H1 (cell line): ENCODE measurements around the gene SFMBT2. TPM values are rescaled to one million over a fixed set of nuclear protein-coding genes. Genes with fewer than 3 reads are reported as not detected.

Experiments
- CTCF ChIA-PET: fragments of 300-600 bp; sonication (Branson Sonifier 250); formaldehyde crosslinking; loops from one replicate; lab custom pipeline; 2021; ENCODE audit not compliant: partially characterized antibody; lab: Charles Lee
- POLR2A ChIA-PET: fragments of 300-600 bp; sonication (Branson Sonifier 250); formaldehyde crosslinking; loops from one replicate; lab custom pipeline; 2021; ENCODE audit warnings: inconsistent platforms; ENCODE audit not compliant: partially characterized antibody; lab: Charles Lee
- DNase-seq, 2 experiments: peaks; one replicate each; pipeline versions ENCODE4 v3.0.0 to v3.0.0-alpha.2; 2010 to 2022; ENCODE audit warnings: low spot score in 2 of 2, low read depth in 1 of 2, mixed read lengths in 1 of 2
- FAIRE-seq: peaks from 2 replicates; lab custom pipeline; 2011; peaks lifted over from hg19 to GRCh38; lab: Jason Lieb, UNC
- H2AFZ ChIP-seq: 2 replicates; pipeline ENCODE4 v1.8.1; 2012; ENCODE audit warnings: low read length, inconsistent platforms
- H2AK5ac ChIP-seq: 2 replicates; pipeline ENCODE4 v1.6.1; 2013; ENCODE audit warnings: low read depth, low read length
- H2BK120ac ChIP-seq: replicated peaks from 2 replicates; pipeline ENCODE3; 2013; ENCODE audit warnings: low read depth, low read length, inconsistent platforms
- H2BK12ac ChIP-seq: 2 replicates; pipeline ENCODE4 v1.6.1; 2013; ENCODE audit warnings: low read depth, low read length
- H2BK15ac ChIP-seq: 2 replicates; pipeline ENCODE4 v1.6.1; 2013; ENCODE audit warnings: low read length
- H2BK20ac ChIP-seq: 2 replicates; pipeline ENCODE4 v1.6.1; 2013; ENCODE audit warnings: low read length
- H2BK5ac ChIP-seq: 2 replicates; pipeline ENCODE4 v1.6.1; 2013; ENCODE audit warnings: low read depth, low read length
- H3K14ac ChIP-seq: 2 replicates; pipeline ENCODE4 v1.6.1; 2013; ENCODE audit warnings: inconsistent platforms; ENCODE audit not compliant: insufficient read length
- H3K18ac ChIP-seq: 2 replicates; pipeline ENCODE4 v1.6.1; 2013; ENCODE audit warnings: low read length; ENCODE audit errors: extremely low read depth
- H3K23ac ChIP-seq: 2 replicates; pipeline ENCODE4 v1.6.1; 2013; ENCODE audit warnings: inconsistent platforms; ENCODE audit not compliant: insufficient read length
- H3K23me2 ChIP-seq: 2 replicates; pipeline ENCODE4 v1.6.1; 2013; ENCODE audit warnings: low read depth, low read length
- H3K27ac ChIP-seq: 2 replicates; pipeline ENCODE4 v1.6.1; 2011; ENCODE audit warnings: low read depth, low read length, inconsistent platforms
- H3K27me3 ChIP-seq, 4 experiments: replicated peaks in 1 of 4; 1 replicate in 1 of 4; 2 replicates in 3 of 4; pipeline versions ENCODE4 v1.6.1 to v1.8.1; 2011 to 2013; ENCODE audit warnings: low read length in 3 of 4, mild to moderate bottlenecking in 3 of 4, inconsistent platforms in 2 of 4, mixed read lengths in 2 of 4, moderate library complexity in 1 of 4; ENCODE audit not compliant: control insufficient read depth in 3 of 4, insufficient read depth in 3 of 4; ENCODE audit errors: extremely low read depth in 1 of 4
- H3K36me3 ChIP-seq, 4 experiments: 2 replicates each; pipeline versions ENCODE4 v1.6.1 to v1.8.1; 2011 to 2013; ENCODE audit warnings: mild to moderate bottlenecking in 4 of 4, low read length in 3 of 4, moderate library complexity in 2 of 4, control low read depth in 1 of 4, inconsistent platforms in 1 of 4; ENCODE audit not compliant: insufficient read depth in 4 of 4, control insufficient read depth in 2 of 4
- H3K4ac ChIP-seq: replicated peaks from 2 replicates; pipeline ENCODE3; 2013; ENCODE audit warnings: low read length, low read depth, mixed read lengths, inconsistent platforms; ENCODE audit not compliant: insufficient read length
- H3K4me1 ChIP-seq, 4 experiments: replicated peaks in 1 of 4; 1 replicate in 1 of 4; 2 replicates in 3 of 4; pipeline versions ENCODE4 v1.6.1 to v1.8.1; 2011 to 2013; ENCODE audit warnings: low read length in 3 of 4, inconsistent platforms in 2 of 4, mixed read lengths in 1 of 4; ENCODE audit not compliant: insufficient read depth in 4 of 4, control insufficient read depth in 3 of 4
- H3K4me2 ChIP-seq, 2 experiments: 2 replicates each; pipeline versions ENCODE4 v1.6.1 to v1.8.1; 2011 to 2013; ENCODE audit warnings: low read depth in 2 of 2, low read length in 2 of 2, control low read depth in 1 of 2, inconsistent platforms in 1 of 2, mild to moderate bottlenecking in 1 of 2; ENCODE audit not compliant: insufficient read depth in 1 of 2
- H3K4me3 ChIP-seq, 4 experiments: fragments of 200-600, 300-600 bp in 1 of 4; sonication (generic), shearing (Covaris generic), sonication (Bioruptor Twin) in 1 of 4; 2 replicates each; pipeline versions ENCODE4 v1.5.1 to v1.8.1; 2011 to 2016; ENCODE audit warnings: low read length in 4 of 4, low read depth in 3 of 4, control low read depth in 2 of 4, inconsistent platforms in 2 of 4, mild to moderate bottlenecking in 2 of 4, mixed read lengths in 1 of 4, moderate library complexity in 1 of 4; ENCODE audit not compliant: insufficient read depth in 2 of 4; ENCODE audit errors: extremely low read depth in 1 of 4
- H3K56ac ChIP-seq: replicated peaks from 2 replicates; pipeline ENCODE3; 2013; ENCODE audit warnings: low read depth, mild to moderate bottlenecking, mixed read lengths, low read length, inconsistent platforms; ENCODE audit not compliant: insufficient read length
- H3K79me1 ChIP-seq: 2 replicates; pipeline ENCODE4 v1.6.1; 2013; ENCODE audit warnings: low read depth, low read length, control low read depth
- H3K79me2 ChIP-seq, 2 experiments: 2 replicates each; pipeline versions ENCODE4 v1.6.1 to v1.8.1; 2012 to 2013; ENCODE audit warnings: low read length in 2 of 2, mild to moderate bottlenecking in 2 of 2, inconsistent platforms in 1 of 2; ENCODE audit not compliant: insufficient read depth in 2 of 2, control insufficient read depth in 1 of 2
- H3K9ac ChIP-seq, 4 experiments: replicated peaks in 1 of 4; 1 replicate in 1 of 4; 2 replicates in 3 of 4; pipeline versions ENCODE4 v1.6.1 to v1.8.1; 2011 to 2013; ENCODE audit warnings: low read depth in 3 of 4, low read length in 3 of 4, control low read depth in 2 of 4, mild to moderate bottlenecking in 2 of 4, moderate library complexity in 2 of 4, inconsistent platforms in 1 of 4; ENCODE audit errors: extremely low read depth in 1 of 4
- H3K9me3 ChIP-seq, 2 experiments: 2 replicates each; pipeline versions ENCODE4 v1.6.1 to v1.8.1; 2012 to 2013; ENCODE audit warnings: mild to moderate bottlenecking in 2 of 2, moderate library complexity in 2 of 2, control low read depth in 1 of 2, inconsistent platforms in 1 of 2, low read depth in 1 of 2, low read length in 1 of 2, mixed read lengths in 1 of 2; ENCODE audit not compliant: insufficient read depth in 2 of 2
- H4K20me1 ChIP-seq, 2 experiments: replicated peaks in 1 of 2; 2 replicates each; pipeline versions ENCODE3 to v1.8.1; 2011 to 2013; ENCODE audit warnings: inconsistent platforms in 2 of 2, low read length in 2 of 2, mild to moderate bottlenecking in 1 of 2; ENCODE audit not compliant: insufficient read depth in 2 of 2, control insufficient read depth in 1 of 2
- H4K5ac ChIP-seq: 2 replicates; pipeline ENCODE4 v1.6.1; 2013; ENCODE audit warnings: low read length, low read depth, mixed read lengths, inconsistent platforms; ENCODE audit not compliant: insufficient read length
- H4K8ac ChIP-seq: 2 replicates; pipeline ENCODE4 v1.8.0; 2013; ENCODE audit warnings: mild to moderate bottlenecking, moderate library complexity, low read length, inconsistent platforms; ENCODE audit not compliant: insufficient read depth; ENCODE audit errors: extremely low read depth
- H4K91ac ChIP-seq: replicated peaks from 2 replicates; pipeline ENCODE3; 2013; ENCODE audit warnings: low read length, mixed read lengths, inconsistent platforms; ENCODE audit not compliant: insufficient read length
- ATF2 ChIP-seq: IDR thresholded peaks from 2 replicates; pipeline ENCODE4 v1.6.1; 2012; ENCODE audit warnings: low read length, inconsistent platforms
- BCL11A ChIP-seq, 2 experiments: IDR thresholded peaks; one replicate each; pipeline ENCODE4 v1.6.1; 2011; ENCODE audit warnings: low read depth in 2 of 2, low read length in 2 of 2, mild to moderate bottlenecking in 2 of 2
- EP300 ChIP-seq, 2 experiments: IDR thresholded peaks; 1 replicate in 1 of 2; 2 replicates in 1 of 2; pipeline ENCODE4 v1.6.1; 2011 to 2012; ENCODE audit warnings: low read depth in 2 of 2, low read length in 2 of 2, mild to moderate bottlenecking in 2 of 2, borderline replicate concordance in 1 of 2, inconsistent platforms in 1 of 2, moderate library complexity in 1 of 2
- HDAC6 ChIP-seq: IDR thresholded peaks from one replicate; pipeline ENCODE4 v1.7.1; 2012; ENCODE audit warnings: low read depth, mild to moderate bottlenecking, inconsistent platforms, low read length, moderate library complexity
- MAFK ChIP-seq: IDR thresholded peaks from 2 replicates; pipeline ENCODE4 v1.6.1; 2012; ENCODE audit warnings: low read depth, mild to moderate bottlenecking, improper control_type of control experiment, low read length
- NRF1 ChIP-seq: IDR thresholded peaks from 2 replicates; pipeline ENCODE4 v1.6.1; 2011; ENCODE audit warnings: mild to moderate bottlenecking, low read depth, low read length, improper control_type of control experiment
- POLR2A ChIP-seq, 2 experiments: IDR thresholded peaks; 1 replicate in 1 of 2; 2 replicates in 1 of 2; pipeline ENCODE4 v1.6.1; 2011; ENCODE audit warnings: low read depth in 2 of 2, low read length in 2 of 2, mild to moderate bottlenecking in 2 of 2; ENCODE audit errors: control extremely low read depth in 1 of 2
- RNF2 ChIP-seq: fragments of 200-900, 300-1000 bp; sonication (generic); IDR thresholded peaks from 2 replicates; pipeline ENCODE4 v1.7.1; 2016; ENCODE audit warnings: borderline replicate concordance, low read depth, mild to moderate bottlenecking, antibody characterized with exemption, low read length; ENCODE audit not compliant: poor library complexity, severe bottlenecking; ENCODE audit errors: missing control alignments
- RXRA ChIP-seq: IDR thresholded peaks from 2 replicates; pipeline ENCODE4 v1.6.1; 2011; ENCODE audit warnings: low read depth, mild to moderate bottlenecking, low read length, moderate library complexity; ENCODE audit not compliant: insufficient read depth
- SIRT6 ChIP-seq: IDR thresholded peaks from one replicate; pipeline ENCODE4 v1.7.1; 2012; ENCODE audit warnings: low read length, inconsistent platforms
- SP1 ChIP-seq: IDR thresholded peaks from 2 replicates; pipeline ENCODE4 v1.6.1; 2011; ENCODE audit warnings: low read depth, low read length
- TAF1 ChIP-seq: IDR thresholded peaks from 2 replicates; pipeline ENCODE4 v1.6.1; 2011; ENCODE audit warnings: mild to moderate bottlenecking, low read depth, low read length
- WGBS, 2 experiments: shearing (Covaris generic) in 1 of 2; methylation state at CpG; one replicate each; pipeline versions ENCODE4 v1.1.6 to v1.1.7; 2013 to 2015; ENCODE audit warnings: low lambda C conversion rate in 2 of 2, mixed read lengths in 2 of 2, inconsistent platforms in 1 of 2, low coverage in 1 of 2, missing lambda C conversion rate in 1 of 2; ENCODE audit not compliant: insufficient replicate concordance in 2 of 2, insufficient coverage in 1 of 2, insufficient read length in 1 of 2; ENCODE audit errors: extremely low coverage in 1 of 2, missing lambda C conversion rate in 1 of 2; 5-methylcytosine and 5-hydroxymethylcytosine counted together
- polyA plus RNA-seq, 7 experiments: library from polyadenylated mRNA; depleted of rRNA in 3 of 7; stranded (reverse) in 5 of 7; unstranded in 2 of 7; fragments of >200 nt in 5 of 7; fragments of 200-250 nt in 2 of 7; gene quantifications; 1 replicate in 5 of 7; 2 replicates in 1 of 7; 4 replicates in 1 of 7; pipeline versions ENCODE4 v1.2.1 to v1.2.3, GENCODE V29; 2011 to 2013; ENCODE audit warnings: missing spikeins in 2 of 7, mixed read lengths in 2 of 7
- total RNA-seq: library from RNA; stranded (reverse); fragmentation: NEBNext Ultra II Directional; extraction: Animal tissue kit (Norgen Biotek cat#: 25700); gene quantifications from 2 replicates; pipeline ENCODE4 v1.2.1, GENCODE V29; 2021

SFMBT2 gene
- total and polyA plus RNA-seq, 2 of the 8 experiments (the other 6 are each of a cell fraction or from before 2014, with no cell fraction given), result 2.9 to 11.0 TPM

GRCh38 chr10:7202793-7203355 is 208.0 kb downstream of the SFMBT2 start:
- FAIRE-seq, result no peak
- no peak overlapping the region for H2BK15ac ChIP-seq
- no peak overlapping the region for H2BK5ac ChIP-seq
- TF ChIP-seq POLR2A (IDR thresholded peaks at IDR 0.05; ENCODE audit: control extremely low read depth in 1 of 2, low read depth in 2 of 2, low read length in 2 of 2), result no peak
- no peak for TF ChIP-seq SP1
- no peak for TF ChIP-seq RNF2
- TF ChIP-seq ATF2, result no peak
- no peak for TF ChIP-seq MAFK
- TF ChIP-seq BCL11A (IDR thresholded peaks at IDR 0.05; ENCODE audit: low read depth in 2 of 2, low read length in 2 of 2), result no peak
- no peak for TF ChIP-seq SIRT6
- TF ChIP-seq TAF1, result no peak
- TF ChIP-seq NRF1, result no peak
- no peak for TF ChIP-seq RXRA
- no peak for TF ChIP-seq EP300 (IDR thresholded peaks at IDR 0.05; ENCODE audit: borderline replicate concordance in 1 of 2, low read depth in 2 of 2, low read length in 2 of 2)
- no peak for TF ChIP-seq HDAC6

More at GRCh38 chr10:7202793-7203355, 208.0 kb downstream of the SFMBT2 start:
- Histone ChIP-seq H3K27me3 (no peaks in the 10 kb centered on the region), H4K5ac (no peak overlapping the region), H3K27ac (no peak overlapping the region), H2BK12ac (no peak overlapping the region), H3K79me1 (peaks cover 2% of the 10 kb centered on the region; the same call in 1 of the 2 replicates), H3K4ac (no peak overlapping the region), H3K4me3 (no peak overlapping the region), H3K23me2 (no peaks in the 10 kb centered on the region), H4K91ac (no peak overlapping the region), H3K4me2 (no peak overlapping the region), H4K8ac (no peak overlapping the region), H3K79me2 (no peaks in the 10 kb centered on the region), H3K4me1 (no peaks in the 10 kb centered on the region), H2BK20ac (no peak overlapping the region), H3K36me3 (peaks cover 0 to 5% (median 3%) of the 10 kb centered on the region in 4 experiments; a peak in 3 of 8 replicates), H4K20me1 (no peaks in the 10 kb centered on the region), H3K9ac (no peak overlapping the region), H3K9me3 (no peaks in the 10 kb centered on the region), H3K14ac (no peak overlapping the region), H3K18ac (no peak overlapping the region), H2AK5ac (no peak overlapping the region), H3K56ac (no peak overlapping the region), H3K23ac (no peak overlapping the region), H2AFZ (no peak overlapping the region), H2BK120ac (no peak overlapping the region)
- WGBS, 2 experiments, result 92% methylated on average over 4 of the region's 4 CpGs; no CpG with 5 or more reads in 1 of the 2 experiments
- ChIA-PET POLR2A (interaction anchor here (0.9 kb wide), 1 partner anchor 8 kb away, joined by 4 read pairs; no protein-coding TSS in a partner anchor), CTCF (no interaction called here)
- DNase-seq, result no peak
